ENCODE results near the gene SUSD1.
"Not testable (repeated sequence)": the region's sequence is repeated elsewhere in the genome, so short reads cannot be mapped to it uniquely, and the experiment has no call there.

SUSD1 gene

GRCh38 chr9:112174965-112175795 lies at the start of gene SUSD1:
SUSD1 (minus strand) TSS chr9:112175297; CDS start chr9:112175235, 62 bp downstream.
- DNase-seq (ENCODE audit: low spot score): no peak

- DNase-seq (ENCODE audit: low spot score): no peak
Measured at GRCh38 chr9:112224401-112225289, 49.5 kb upstream of the SUSD1 start.

- no peak for DNase-seq (ENCODE audit: low spot score)
Measured at GRCh38 chr9:112218908-112219307, 43.8 kb upstream of the SUSD1 start.

- DNase-seq (ENCODE audit: low spot score): no peak
Measured at GRCh38 chr9:112212926-112213325, 37.8 kb upstream of the SUSD1 start.

- DNase-seq (ENCODE audit: low spot score): no peak
Measured at GRCh38 chr9:112207451-112207850, 32.4 kb upstream of the SUSD1 start.

- no peak for DNase-seq (ENCODE audit: low spot score)
Measured at GRCh38 chr9:112203536-112203935, 28.4 kb upstream of the SUSD1 start.

- no peak for DNase-seq (ENCODE audit: low spot score)
Measured at GRCh38 chr9:112200711-112201110, 25.6 kb upstream of the SUSD1 start.

- DNase-seq (ENCODE audit: low spot score): no peak
Measured at GRCh38 chr9:112198646-112199045, 23.5 kb upstream of the SUSD1 start.

GRCh38 chr9:112194969-112195431 lies 19.9 kb upstream of the SUSD1 start:
- no peak for DNase-seq (ENCODE audit: low spot score)

- no peak for DNase-seq (ENCODE audit: low spot score)
Measured at GRCh38 chr9:112193572-112194288, 18.6 kb upstream of the SUSD1 start.

- DNase-seq (ENCODE audit: low spot score): not testable (repeated sequence)
Measured at GRCh38 chr9:112190320-112190719, 15.2 kb upstream of the SUSD1 start.

- no peak for DNase-seq (ENCODE audit: low spot score)
Measured at GRCh38 chr9:112188884-112189283, 13.8 kb upstream of the SUSD1 start.

- DNase-seq (ENCODE audit: low spot score): no peak
Measured at GRCh38 chr9:112187404-112187803, 12.3 kb upstream of the SUSD1 start.

GRCh38 chr9:112186695-112187094 lies 11.6 kb upstream of the SUSD1 start:
- DNase-seq (ENCODE audit: low spot score): no peak

GRCh38 chr9:112184946-112185345 lies 9.8 kb upstream of the SUSD1 start:
- DNase-seq (ENCODE audit: low spot score): no peak

GRCh38 chr9:112184221-112184620 lies 9.1 kb upstream of the SUSD1 start:
- no peak for DNase-seq (ENCODE audit: low spot score)

- no peak for DNase-seq (ENCODE audit: low spot score)
Measured at GRCh38 chr9:112180387-112180881, 5.3 kb upstream of the SUSD1 start.

- DNase-seq (ENCODE audit: low spot score): no peak
Measured at GRCh38 chr9:112179816-112180215, 4.7 kb upstream of the SUSD1 start.

- no peak for DNase-seq (ENCODE audit: low spot score)
Measured at GRCh38 chr9:112176524-112176923, 1.4 kb upstream of the SUSD1 start.

- no peak for DNase-seq (ENCODE audit: low spot score)
Measured at GRCh38 chr9:112175796-112176315, 759 bp upstream of the SUSD1 start.

GRCh38 chr9:112174222-112174964 lies 704 bp downstream of the SUSD1 start:
- no peak for DNase-seq (ENCODE audit: low spot score)
